ENCODE measurements around the gene MXRA7.

The MXRA7 gene

GRCh38 chr17:76658242-76658662, 52.5 kb downstream of the MXRA7 start:
- Histone ChIP-seq H3K4me1 (ENCODE audit: control insufficient read depth, insufficient read depth, low read length) (peaks cover 33% of the 10 kb centered on the region), H3K36me3 (ENCODE audit: control insufficient read depth, insufficient read depth, low read length) (no peaks in the 10 kb centered on the region), H3K9ac (ENCODE audit: low read length) (no peak overlapping the region), H3K27me3 (ENCODE audit: control insufficient read depth, insufficient read depth, low read length) (no peaks in the 10 kb centered on the region), H3K9me3 (ENCODE audit: control insufficient read depth, low read length) (no peaks in the 10 kb centered on the region), H3K4me3 (ENCODE audit: low read length) (no peak overlapping the region)

- H3K9me3 ChIP-seq (ENCODE audit: control insufficient read depth, low read length), result no peaks in the 10 kb centered on the region
Measured at GRCh38 chr17:76657505-76658241, 53.1 kb downstream of the MXRA7 start.

GRCh38 chr17:76654408-76654807, 56.4 kb downstream of the MXRA7 start:
- H3K9me3 ChIP-seq (ENCODE audit: control insufficient read depth, low read length), result no peaks in the 10 kb centered on the region
- H3K27me3 ChIP-seq (ENCODE audit: control insufficient read depth, insufficient read depth, low read length), result no peaks in the 10 kb centered on the region
- peaks cover 19% of the 10 kb centered on the region for H3K4me1 ChIP-seq (ENCODE audit: control insufficient read depth, insufficient read depth, low read length)
- no peak overlapping the region for H3K4me3 ChIP-seq (ENCODE audit: low read length)
- no peaks in the 10 kb centered on the region for H3K36me3 ChIP-seq (ENCODE audit: control insufficient read depth, insufficient read depth, low read length)
- no peak overlapping the region for H3K9ac ChIP-seq (ENCODE audit: low read length)

More at GRCh38 chr17:76657505-76658241, 53.1 kb downstream of the MXRA7 start:
- peaks cover 33% of the 10 kb centered on the region for H3K4me1 ChIP-seq (ENCODE audit: control insufficient read depth, insufficient read depth, low read length)
- no peaks in the 10 kb centered on the region for H3K36me3 ChIP-seq (ENCODE audit: control insufficient read depth, insufficient read depth, low read length)
- H3K27me3 ChIP-seq (ENCODE audit: control insufficient read depth, insufficient read depth, low read length), result no peaks in the 10 kb centered on the region
- no peak overlapping the region for H3K4me3 ChIP-seq (ENCODE audit: low read length)
- H3K9ac ChIP-seq (ENCODE audit: low read length), result no peak overlapping the region

GRCh38 chr17:76650504-76650903, 60.3 kb downstream of the MXRA7 start:
- no peak overlapping the region for H3K9ac ChIP-seq (ENCODE audit: low read length)
- no peaks in the 10 kb centered on the region for H3K9me3 ChIP-seq (ENCODE audit: control insufficient read depth, low read length)
- H3K27me3 ChIP-seq (ENCODE audit: control insufficient read depth, insufficient read depth, low read length), result no peaks in the 10 kb centered on the region
- no peaks in the 10 kb centered on the region for H3K36me3 ChIP-seq (ENCODE audit: control insufficient read depth, insufficient read depth, low read length)
- peaks cover 9% of the 10 kb centered on the region for H3K4me1 ChIP-seq (ENCODE audit: control insufficient read depth, insufficient read depth, low read length)
- H3K4me3 ChIP-seq (ENCODE audit: low read length), result no peak overlapping the region

- no peak overlapping the region for H3K9ac ChIP-seq (ENCODE audit: low read length)
- no peaks in the 10 kb centered on the region for H3K36me3 ChIP-seq (ENCODE audit: control insufficient read depth, insufficient read depth, low read length)
- H3K27me3 ChIP-seq (ENCODE audit: control insufficient read depth, insufficient read depth, low read length), result no peaks in the 10 kb centered on the region
- H3K4me3 ChIP-seq (ENCODE audit: low read length), result no peak overlapping the region
- no peaks in the 10 kb centered on the region for H3K9me3 ChIP-seq (ENCODE audit: control insufficient read depth, low read length)
- H3K4me1 ChIP-seq (ENCODE audit: control insufficient read depth, insufficient read depth, low read length), result peaks cover 26% of the 10 kb centered on the region
Measured at GRCh38 chr17:76646712-76647111, 64.1 kb downstream of the MXRA7 start.

- Histone ChIP-seq H3K36me3 (ENCODE audit: control insufficient read depth, insufficient read depth, low read length) (no peaks in the 10 kb centered on the region), H3K9ac (ENCODE audit: low read length) (no peak overlapping the region), H3K4me1 (ENCODE audit: control insufficient read depth, insufficient read depth, low read length) (peaks cover 26% of the 10 kb centered on the region), H3K4me3 (ENCODE audit: low read length) (no peak overlapping the region), H3K9me3 (ENCODE audit: control insufficient read depth, low read length) (no peaks in the 10 kb centered on the region), H3K27me3 (ENCODE audit: control insufficient read depth, insufficient read depth, low read length) (no peaks in the 10 kb centered on the region)
Measured at GRCh38 chr17:76645481-76645880, 65.3 kb downstream of the MXRA7 start.

- no peak overlapping the region for H3K4me3 ChIP-seq (ENCODE audit: low read length)
- H3K27me3 ChIP-seq (ENCODE audit: control insufficient read depth, insufficient read depth, low read length), result no peaks in the 10 kb centered on the region
- no peaks in the 10 kb centered on the region for H3K36me3 ChIP-seq (ENCODE audit: control insufficient read depth, insufficient read depth, low read length)
- no peaks in the 10 kb centered on the region for H3K9me3 ChIP-seq (ENCODE audit: control insufficient read depth, low read length)
- no peak overlapping the region for H3K9ac ChIP-seq (ENCODE audit: low read length)
- peaks cover 26% of the 10 kb centered on the region for H3K4me1 ChIP-seq (ENCODE audit: control insufficient read depth, insufficient read depth, low read length)
Measured at GRCh38 chr17:76644995-76645394, 65.8 kb downstream of the MXRA7 start.

GRCh38 chr17:76643553-76644148, 67.1 kb downstream of the MXRA7 start, which contains the start of gene ST6GALNAC1:
TSS of gene ST6GALNAC1 (minus strand) at chr17:76643757. CDS start at chr17:76643638, 119 bp downstream.
- H3K27me3 ChIP-seq (ENCODE audit: control insufficient read depth, insufficient read depth, low read length), result no peaks in the 10 kb centered on the region
- H3K36me3 ChIP-seq (ENCODE audit: control insufficient read depth, insufficient read depth, low read length), result no peaks in the 10 kb centered on the region
- H3K9ac ChIP-seq (ENCODE audit: low read length), result peak within 1 kb of the TSS; percentile 67
- H3K4me3 ChIP-seq (ENCODE audit: low read length), result peak within 1 kb of the TSS; percentile 31
- H3K4me1 ChIP-seq (ENCODE audit: control insufficient read depth, insufficient read depth, low read length), result peaks cover 26% of the 10 kb centered on the region
- H3K9me3 ChIP-seq (ENCODE audit: control insufficient read depth, low read length), result no peaks in the 10 kb centered on the region

GRCh38 chr17:76642994-76643393, 67.8 kb downstream of the MXRA7 start:
- H3K36me3 ChIP-seq (ENCODE audit: control insufficient read depth, insufficient read depth, low read length), result no peaks in the 10 kb centered on the region
- peak overlapping the region; percentile 67 for H3K9ac ChIP-seq (ENCODE audit: low read length)
- no peaks in the 10 kb centered on the region for H3K9me3 ChIP-seq (ENCODE audit: control insufficient read depth, low read length)
- H3K4me3 ChIP-seq (ENCODE audit: low read length), result peak overlapping the region; percentile 31
- no peaks in the 10 kb centered on the region for H3K27me3 ChIP-seq (ENCODE audit: control insufficient read depth, insufficient read depth, low read length)
- peaks cover 26% of the 10 kb centered on the region for H3K4me1 ChIP-seq (ENCODE audit: control insufficient read depth, insufficient read depth, low read length)

GRCh38 chr17:76642032-76642561, 68.7 kb downstream of the MXRA7 start:
- Histone ChIP-seq H3K27me3 (ENCODE audit: control insufficient read depth, insufficient read depth, low read length) (no peaks in the 10 kb centered on the region), H3K4me3 (ENCODE audit: low read length) (peak overlapping the region; percentile 31), H3K9me3 (ENCODE audit: control insufficient read depth, low read length) (no peaks in the 10 kb centered on the region), H3K4me1 (ENCODE audit: control insufficient read depth, insufficient read depth, low read length) (peaks cover 26% of the 10 kb centered on the region), H3K9ac (ENCODE audit: low read length) (peak overlapping the region; percentile 67), H3K36me3 (ENCODE audit: control insufficient read depth, insufficient read depth, low read length) (no peaks in the 10 kb centered on the region)

- no peak overlapping the region for H3K4me3 ChIP-seq (ENCODE audit: low read length)
- no peaks in the 10 kb centered on the region for H3K36me3 ChIP-seq (ENCODE audit: control insufficient read depth, insufficient read depth, low read length)
- peaks cover 26% of the 10 kb centered on the region for H3K4me1 ChIP-seq (ENCODE audit: control insufficient read depth, insufficient read depth, low read length)
- H3K27me3 ChIP-seq (ENCODE audit: control insufficient read depth, insufficient read depth, low read length), result no peaks in the 10 kb centered on the region
- no peaks in the 10 kb centered on the region for H3K9me3 ChIP-seq (ENCODE audit: control insufficient read depth, low read length)
- no peak overlapping the region for H3K9ac ChIP-seq (ENCODE audit: low read length)
Measured at GRCh38 chr17:76641501-76641900, 69.3 kb downstream of the MXRA7 start.

All from mucosa of stomach (tissue), 1 donor.